GM15510 (cell line): ENCODE data around the gene OPRL1.

Experiments
- POLR2A ChIP-seq: IDR thresholded peaks from 3 replicates; pipeline ENCODE4 v1.6.1; 2011; ENCODE audit warnings: borderline replicate concordance; ENCODE audit not compliant: insufficient read length; ENCODE audit errors: extremely low read depth

The OPRL1 gene

GRCh38 chr20:64099880-64100565 lies 20.1 kb downstream of the OPRL1 start:
- TF ChIP-seq POLR2A, result no peak

- TF ChIP-seq POLR2A, result no peak
These were observed 20.6 kb downstream of the OPRL1 start for GRCh38 chr20:64100566-64100888.

GRCh38 chr20:64100946-64101688 lies 21.2 kb downstream of the OPRL1 start:
- no peak for TF ChIP-seq POLR2A

GRCh38 chr20:64101731-64102621 lies 22.1 kb downstream of the OPRL1 start:
- TF ChIP-seq POLR2A, result no peak

- no peak for TF ChIP-seq POLR2A
These were observed 22.9 kb downstream of the OPRL1 start for GRCh38 chr20:64102647-64103354.

- no peak for TF ChIP-seq POLR2A
These were observed 24.2 kb downstream of the OPRL1 start for GRCh38 chr20:64103871-64104666.

GRCh38 chr20:64104667-64105451 lies 25.0 kb downstream of the OPRL1 start:
- no peak for TF ChIP-seq POLR2A

GRCh38 chr20:64105846-64106434 lies 26.1 kb downstream of the OPRL1 start:
- TF ChIP-seq POLR2A, result no peak

- no peak for TF ChIP-seq POLR2A
These were observed 26.6 kb downstream of the OPRL1 start for GRCh38 chr20:64106435-64106961.

- TF ChIP-seq POLR2A, result no peak
These were observed 27.3 kb downstream of the OPRL1 start, which contains the start of gene NPBWR2 for GRCh38 chr20:64106981-64107735. NPBWR2 (minus strand) TSS chr20:64107565; CDS start chr20:64106831, 734 bp downstream.

GRCh38 chr20:64107736-64108457 lies 28.0 kb downstream of the OPRL1 start:
- no peak for TF ChIP-seq POLR2A
